NCI-H1417 (cell line): ENCODE data around the gene SPNS3.

Experiments
- DNase-seq, 3 experiments: peaks; one replicate each; lab custom pipeline; 2025; lab: John Stamatoyannopoulos, UW

Gene SPNS3

DNA sequence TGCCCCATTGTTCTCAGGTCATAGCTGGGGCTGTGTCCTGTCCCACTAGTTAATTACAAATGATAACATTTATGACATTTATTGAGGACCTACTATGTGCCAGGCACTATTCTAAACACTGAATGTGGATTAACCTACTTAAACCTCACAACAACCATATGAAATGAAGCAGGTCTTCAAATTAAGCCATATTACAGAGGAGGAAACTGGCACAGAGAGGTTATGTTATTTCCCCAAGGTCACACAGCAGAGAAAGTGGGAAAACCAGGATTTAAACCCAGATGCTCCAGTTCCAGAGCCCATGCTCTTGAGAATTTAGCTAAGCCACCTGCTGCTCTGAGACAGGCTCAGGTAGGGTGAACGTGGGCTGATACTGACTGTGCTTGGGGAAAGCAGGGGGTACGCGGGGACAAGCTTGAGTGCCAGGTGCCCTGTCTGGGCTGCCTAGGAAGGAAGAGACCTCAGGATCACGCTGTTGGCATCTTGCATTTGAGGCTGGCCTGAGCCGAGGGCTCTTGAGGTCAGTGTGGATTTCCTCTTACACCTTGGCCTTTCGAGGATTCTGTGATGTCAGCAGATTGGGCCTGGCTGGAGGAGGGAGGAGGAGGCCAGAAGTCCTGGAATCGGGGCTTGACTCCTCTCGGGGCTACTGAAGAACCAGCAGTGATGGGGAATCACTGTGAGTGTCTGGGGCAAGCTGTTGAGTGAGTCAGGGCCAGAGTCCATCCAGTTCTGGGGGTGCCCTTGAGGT, 73.8 kb downstream of the SPNS3 start:
- no peak for DNase-seq

DNA sequence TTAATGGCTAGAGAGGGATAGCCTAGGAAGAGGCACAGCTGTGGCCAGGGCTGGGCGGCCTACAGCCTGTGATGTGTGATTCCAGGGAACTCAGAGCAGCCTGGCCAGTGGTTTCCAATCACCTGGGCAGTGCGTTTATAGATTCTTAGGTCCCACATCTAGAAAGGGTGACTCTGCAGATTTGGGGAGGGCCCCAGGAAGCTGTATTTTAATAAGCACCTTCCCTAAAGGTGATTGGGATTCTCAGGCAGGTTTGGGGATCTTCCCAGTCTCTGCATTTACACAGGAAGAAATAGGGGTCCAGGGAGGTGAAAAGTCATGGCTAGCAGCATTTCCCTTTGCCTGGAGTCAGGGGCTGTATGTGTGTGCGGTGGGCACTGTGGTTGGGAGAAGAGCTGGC, 74.5 kb downstream of the SPNS3 start:
- DNase-seq = no peak

DNA sequence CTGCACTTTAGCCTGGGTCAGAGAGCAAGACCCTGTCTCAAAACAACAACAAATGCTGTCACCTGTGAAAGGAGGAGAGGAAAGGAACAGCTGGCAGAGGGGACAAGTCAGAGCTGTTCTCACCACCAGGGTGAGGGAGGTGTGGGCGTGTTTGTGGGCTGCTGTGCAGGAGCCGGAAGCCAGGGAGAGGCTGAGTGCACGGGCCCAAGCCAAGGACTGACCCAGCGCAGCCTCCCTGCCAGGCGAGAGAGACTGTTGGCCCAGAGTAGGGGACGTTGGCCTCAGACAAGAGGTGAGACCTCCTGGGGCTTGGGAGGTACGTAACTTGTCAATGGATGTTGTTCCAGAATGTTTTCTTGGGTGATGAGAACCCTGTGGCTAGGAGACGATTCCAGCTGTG, 75.7 kb downstream of the SPNS3 start:
- DNase-seq = no peak

DNA sequence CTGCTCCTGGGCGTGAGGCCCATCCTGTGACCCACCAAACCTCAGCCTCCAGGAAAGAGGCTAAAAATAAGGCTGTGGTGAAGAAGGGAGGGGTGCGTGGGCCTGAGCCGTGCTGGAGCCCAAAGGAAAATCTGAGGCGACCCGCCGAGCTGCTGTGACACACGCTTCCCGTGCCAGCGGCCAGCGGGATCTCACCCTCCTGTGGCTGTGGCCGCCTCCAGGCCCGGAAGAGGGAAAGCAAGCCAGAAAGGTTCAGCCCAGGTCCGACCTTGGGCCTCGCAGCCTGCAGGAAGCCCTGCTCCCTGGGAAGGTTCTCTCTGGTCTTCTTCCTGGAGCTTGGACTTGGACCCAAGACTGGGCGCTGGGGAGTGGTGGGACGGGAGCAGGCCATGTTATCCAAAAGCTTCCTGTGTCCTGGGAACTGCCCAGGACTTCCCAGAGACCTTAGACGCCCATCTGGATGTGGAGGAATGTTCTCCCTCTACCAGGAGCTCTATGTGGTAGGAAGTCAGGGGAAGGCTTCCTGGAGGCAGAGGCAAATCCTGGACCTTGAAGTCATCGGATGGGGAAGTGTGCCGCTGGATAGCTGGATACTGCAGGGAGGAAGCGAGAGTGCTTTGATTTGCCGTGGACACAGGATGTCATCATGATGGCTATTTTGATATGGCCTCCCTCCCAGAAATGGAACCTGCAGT, 76.3 kb downstream of the SPNS3 start:
- no peak for DNase-seq

DNA sequence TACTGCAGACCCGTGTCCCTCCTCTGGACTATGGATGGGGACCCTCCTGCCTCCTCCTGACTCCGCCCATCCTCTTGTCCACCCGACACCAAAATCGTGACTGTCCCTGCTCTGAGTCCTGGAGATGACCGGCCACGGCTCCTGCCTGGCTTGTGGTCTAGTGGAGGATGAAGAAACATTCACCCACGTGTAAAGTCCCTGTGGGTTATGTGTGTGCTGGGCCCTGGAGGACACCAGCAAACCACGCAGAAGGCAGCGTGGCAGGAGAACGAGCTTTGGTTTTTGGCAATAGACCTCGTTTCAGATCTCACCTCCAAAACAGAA, 76.8 kb downstream of the SPNS3 start:
- DNase-seq = no peak

DNA sequence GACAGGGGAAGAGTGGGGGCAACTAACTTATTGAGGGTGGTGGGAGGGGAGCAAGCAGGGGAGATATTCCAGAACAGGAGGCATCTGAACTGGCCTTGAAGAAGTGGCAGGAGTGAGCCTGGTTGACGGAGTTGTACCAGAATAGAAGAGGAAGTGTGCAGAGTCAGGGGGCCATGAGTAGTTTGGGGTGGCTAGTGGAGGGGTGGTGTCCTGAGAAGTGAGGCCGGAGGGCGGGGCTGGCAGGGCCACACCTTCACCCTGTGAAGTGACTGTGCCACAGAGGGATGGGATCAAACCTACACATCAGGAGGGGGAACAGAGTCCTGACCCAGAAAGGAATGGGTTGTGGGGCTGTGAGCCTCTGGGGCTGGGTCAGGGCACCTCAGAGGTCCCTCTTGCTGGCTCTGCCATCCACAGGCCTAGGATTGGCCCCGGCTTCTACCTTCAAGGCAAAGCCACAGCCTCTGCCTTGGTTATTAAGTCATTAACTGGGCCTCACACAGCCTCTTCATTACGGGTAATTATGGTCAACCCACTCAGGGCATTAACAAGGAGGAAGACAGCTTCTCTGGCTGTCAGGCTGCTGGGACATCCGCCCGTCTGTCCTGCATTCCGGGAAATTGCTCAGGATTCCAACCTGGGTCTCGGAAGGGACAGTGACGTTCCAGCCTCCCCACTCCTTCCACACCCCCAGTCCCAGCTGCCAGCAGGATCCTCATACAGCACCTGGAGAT, 77.6 kb downstream of the SPNS3 start:
- no peak for DNase-seq

DNA sequence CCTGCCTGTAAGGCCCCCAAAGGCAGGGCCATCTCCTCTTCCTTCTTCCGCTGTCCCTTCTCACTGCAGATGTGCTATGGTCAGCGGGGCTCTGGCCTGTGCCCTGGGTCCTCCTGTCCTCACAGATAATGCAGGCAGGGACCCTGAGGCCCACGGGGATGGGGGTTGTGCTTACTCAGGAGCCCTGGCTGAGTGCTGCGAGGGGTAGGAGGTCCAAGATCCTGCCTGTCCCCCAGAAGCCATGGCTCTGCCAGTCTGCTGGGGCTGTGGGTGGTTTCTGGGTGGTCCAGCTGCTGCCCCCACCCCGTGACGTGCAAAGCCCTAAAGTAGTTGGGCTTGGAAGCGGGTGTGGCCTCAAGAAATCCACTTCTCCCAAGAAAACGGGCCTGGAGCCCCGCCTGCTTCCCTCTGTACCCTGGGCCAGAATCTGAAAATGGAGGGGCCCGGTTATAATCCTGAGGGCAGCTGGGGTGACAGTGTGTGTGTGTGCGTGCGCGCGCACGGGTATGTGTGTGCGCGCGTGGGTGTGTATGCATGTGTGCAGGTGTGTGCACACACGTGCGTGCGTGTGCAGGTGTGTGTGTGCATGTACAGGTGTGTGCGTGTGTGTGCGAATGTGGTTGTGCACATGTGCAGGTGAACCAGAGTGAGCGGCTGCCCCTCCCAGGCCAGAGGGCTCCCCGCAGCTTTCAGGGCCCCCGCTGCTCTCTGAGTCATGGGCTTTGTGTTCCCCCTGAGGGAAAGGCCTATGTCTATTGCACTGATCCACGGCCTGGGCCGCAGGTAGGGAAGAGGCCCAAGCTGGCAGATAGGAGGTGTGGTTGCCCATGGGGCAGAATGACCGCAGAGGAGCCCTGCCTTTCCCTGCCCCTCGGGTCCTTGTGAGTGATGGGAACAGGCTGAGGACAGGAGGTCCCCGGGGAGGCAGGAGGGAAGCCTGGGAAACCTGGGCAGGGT, 78.7 kb downstream of the SPNS3 start:
- DNase-seq = no peak

DNA sequence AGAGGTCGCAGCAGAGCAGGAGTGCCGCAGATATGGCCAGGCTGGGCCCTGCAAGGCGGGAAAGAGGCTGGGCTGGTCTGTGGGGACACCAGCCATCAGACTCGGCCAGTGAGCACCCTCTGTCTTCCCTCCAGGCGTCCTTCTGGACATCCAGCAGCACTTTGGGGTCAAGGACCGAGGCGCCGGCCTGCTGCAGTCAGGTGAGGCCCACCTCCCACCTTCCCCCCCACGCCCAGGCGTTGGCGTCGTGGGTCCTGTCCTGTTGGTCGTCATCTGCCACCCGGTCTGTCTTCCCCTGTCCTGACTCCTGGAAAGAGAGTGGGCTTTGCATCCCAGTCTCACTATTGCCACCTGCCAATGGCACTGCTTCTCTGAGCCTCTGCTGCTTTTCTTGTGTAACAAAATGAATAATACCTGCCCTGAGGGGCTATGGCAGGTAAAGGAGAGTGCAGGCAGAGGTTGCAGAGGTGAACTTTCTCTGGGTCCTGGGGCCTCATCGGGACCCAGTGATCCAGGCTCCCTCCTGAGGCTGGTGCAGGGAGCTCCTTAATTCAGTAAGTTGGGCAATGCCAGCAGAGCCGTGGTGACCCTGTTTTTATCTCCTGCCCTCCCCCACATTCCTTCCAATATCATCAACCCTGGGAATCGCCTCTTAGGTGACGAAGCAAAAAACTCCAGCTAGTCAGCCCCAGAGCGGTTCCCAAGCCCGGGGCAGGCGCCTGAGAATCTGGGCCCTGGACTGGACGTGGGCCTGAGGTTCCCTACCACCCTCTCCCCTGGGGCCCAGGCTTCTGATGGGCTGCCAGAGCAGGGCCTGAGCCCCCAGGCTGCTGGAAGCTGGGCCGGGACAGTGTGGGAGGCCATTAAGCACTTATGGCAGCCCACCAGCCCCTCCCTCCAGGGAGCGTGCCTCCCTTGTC, 79.6 kb downstream of the SPNS3 start:
- DNase-seq = no peak

DNA sequence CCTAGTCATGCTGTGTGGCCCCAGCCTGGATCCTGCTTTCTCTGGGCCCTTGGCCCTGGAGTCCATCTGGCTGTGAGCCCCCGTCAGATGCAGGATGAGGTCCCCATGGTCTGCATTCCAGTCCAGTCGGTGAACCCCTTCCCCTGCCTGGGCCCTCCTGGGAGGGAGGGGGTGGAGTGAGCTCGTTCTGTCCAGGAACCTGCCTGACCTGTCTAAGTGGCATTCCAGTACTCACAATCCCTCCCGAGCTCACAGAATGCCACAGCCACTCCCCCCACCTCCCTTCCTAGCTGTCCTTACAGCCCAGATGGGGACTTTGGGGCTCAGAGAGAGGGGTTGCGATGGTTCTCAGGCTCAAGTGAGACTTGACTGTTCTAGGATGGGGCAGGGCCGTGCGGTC, 80.5 kb downstream of the SPNS3 start:
- no peak for DNase-seq

DNA sequence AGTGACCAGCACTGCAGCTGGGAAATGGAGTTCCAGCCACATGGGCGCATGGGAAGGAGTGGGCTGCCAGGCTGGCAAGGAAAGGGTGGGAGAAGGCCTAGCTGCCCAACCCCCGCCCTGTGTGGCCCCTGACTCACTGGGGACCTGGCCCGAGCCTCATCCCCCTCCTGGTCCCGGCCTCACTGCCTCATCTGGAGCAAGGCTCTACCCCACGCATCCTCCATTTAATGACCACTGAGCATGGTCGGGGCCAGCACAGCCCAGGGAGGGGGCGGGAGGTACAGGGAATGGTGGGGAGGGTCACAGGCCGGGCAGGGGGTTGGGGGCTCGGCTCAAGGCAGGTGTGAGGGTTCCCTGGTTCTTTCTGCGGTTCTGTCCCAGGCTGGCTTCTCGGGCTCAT, 81.0 kb downstream of the SPNS3 start:
- no peak for DNase-seq

DNA sequence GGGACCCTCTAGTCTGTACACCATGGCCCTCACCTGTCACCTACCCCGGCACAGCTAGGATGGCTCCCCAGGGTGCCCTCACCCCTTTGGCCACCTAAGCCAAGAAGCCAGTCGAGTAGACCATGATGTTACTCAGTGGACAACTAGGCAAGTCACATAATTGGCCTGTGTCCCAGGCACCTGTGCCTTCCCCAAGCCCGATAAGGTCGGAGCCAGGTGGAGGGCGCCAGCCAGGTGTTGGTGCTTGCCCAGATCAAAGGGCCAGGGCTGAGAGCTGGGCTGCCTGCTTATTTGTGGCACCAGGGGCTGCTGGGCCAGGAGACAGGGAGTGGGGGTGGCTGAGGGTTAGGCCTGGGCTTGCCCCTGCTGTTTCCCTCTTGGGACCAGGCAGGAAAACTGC, 81.8 kb downstream of the SPNS3 start:
- DNase-seq = no peak

DNA sequence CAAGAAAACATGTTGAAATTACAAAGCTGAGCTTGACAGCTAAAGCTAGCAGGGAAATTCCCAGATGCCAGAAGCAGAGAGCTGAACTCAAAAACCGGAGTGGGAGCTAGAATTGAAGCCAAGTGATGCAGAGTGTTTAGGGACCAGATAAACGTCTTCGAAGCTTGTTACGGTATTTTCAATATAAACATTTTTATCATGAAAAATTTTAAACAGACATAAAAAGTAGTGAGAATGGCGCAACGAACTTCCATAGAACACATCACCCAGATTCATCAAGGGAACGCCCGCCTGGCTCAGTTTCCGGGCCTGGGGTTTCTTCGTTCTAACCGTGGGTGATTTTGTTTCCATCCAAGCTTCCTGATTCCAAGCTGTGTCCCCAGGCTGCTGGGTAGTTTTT, 83.0 kb downstream of the SPNS3 start:
- DNase-seq = no peak

DNA sequence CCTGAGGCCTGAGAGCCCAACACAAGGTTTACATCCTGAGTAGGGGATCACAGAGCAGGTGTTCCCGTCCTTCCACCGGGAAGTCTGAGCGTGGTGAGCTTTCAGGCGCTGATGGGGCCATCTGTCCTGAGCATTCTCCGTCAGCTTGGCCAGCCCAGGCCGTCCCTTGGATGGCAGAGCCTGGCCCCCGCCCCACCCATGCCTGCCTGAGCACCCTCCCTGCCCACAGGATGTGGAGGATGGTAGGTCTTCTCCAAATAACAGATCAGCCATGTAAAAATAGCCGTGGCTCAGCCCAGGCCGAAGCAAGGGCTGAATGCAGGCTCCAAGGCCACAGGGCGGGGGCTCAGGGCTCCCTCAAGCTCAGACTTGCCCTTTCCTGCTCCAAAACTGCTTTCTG, 85.2 kb downstream of the SPNS3 start:
- no peak for DNase-seq

DNA sequence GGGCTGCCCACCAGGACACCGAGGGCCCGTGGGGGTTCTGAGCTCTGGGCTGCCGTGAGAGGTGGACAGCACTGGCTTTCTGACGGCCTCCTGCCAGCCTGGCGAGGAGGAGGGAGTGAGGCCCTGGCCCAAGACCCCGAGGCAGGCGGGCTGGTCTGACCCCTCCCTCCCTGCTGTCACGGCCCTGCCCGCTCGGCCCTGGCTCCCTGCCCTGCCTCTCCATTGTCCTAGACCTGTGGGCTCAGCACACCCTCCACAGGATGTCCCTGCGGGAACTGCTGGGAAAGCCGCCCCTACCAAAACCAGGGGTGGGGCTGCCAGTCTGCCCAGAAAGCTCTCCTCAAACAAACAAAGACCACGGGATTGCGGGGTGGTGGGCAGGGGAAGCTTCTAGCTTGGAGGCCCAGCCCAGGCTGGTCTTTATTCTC, 85.6 kb downstream of the SPNS3 start:
- no peak for DNase-seq

DNA sequence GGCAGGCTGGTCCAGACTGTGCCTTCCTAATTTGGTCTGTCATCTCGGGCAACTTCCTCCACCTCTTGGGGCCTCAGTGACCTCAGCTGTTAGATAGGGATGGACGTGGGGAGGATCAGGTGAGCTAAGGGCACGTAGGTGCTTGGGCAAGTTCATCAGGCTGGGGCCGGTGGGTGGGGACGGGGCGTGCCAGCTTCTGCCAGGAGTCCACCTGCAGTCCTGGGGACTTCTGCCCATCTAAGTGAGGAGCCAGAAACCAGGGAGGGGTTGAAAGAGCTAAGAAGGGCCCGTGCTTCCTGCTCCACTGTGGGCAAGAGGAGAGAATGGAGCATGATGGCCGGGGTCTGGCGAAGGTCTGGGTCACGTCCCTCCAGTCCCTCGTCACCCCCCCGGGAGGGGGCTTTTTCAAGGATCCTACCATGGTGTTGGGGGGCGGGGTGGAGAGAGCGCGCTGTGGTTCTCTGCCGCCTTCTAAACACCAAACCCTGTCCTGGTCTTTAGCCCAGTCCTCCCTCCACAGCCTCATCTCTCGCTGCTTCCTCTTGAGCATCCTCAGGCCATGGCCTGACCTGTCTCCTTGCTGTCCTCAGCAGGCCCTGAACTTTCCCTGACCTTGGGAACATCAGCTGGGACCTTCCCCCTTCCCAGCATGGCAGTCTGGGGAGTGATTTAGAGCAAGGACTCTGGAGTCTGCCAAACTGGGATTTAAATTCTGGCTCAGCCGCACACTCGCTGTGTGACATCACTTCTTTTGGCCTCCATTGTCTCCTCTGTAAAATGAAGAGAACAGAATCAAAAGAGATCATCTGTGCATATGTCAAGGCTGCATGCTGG, 86.5 kb downstream of the SPNS3 start:
- DNase-seq = no peak

DNA sequence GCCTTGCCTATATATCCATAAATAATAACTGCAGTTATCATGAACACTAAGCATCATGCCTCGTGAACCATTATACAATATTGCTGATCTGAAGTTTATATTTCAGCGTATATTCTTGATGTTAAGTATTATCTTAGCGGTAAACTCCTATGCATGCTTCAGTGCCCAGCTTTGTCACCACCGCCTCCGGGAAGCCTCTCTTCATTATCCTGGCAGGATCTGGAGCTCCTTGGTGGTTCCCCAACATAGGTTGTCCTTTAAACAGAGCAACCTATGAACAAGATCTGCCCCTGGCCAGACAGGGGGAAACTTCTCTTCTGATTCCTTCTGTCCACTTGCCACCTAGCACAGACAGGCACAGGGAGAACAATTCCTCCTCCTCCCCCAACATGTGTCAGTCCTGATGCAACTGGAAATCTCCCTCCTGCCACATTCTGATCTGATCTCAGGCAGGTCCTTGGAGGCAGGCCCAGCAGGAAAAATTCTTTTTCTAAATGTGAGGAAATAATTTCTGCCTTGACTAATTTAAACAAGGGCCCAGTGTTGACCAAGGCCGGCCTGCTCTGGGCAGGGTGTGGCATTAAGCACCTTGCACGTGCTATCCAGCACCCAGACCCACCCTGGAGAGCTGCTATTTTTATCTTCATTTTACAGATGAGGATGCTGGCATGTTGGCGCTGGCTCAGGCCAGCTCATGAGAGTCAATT, 87.3 kb downstream of the SPNS3 start:
- no peak for DNase-seq

DNA sequence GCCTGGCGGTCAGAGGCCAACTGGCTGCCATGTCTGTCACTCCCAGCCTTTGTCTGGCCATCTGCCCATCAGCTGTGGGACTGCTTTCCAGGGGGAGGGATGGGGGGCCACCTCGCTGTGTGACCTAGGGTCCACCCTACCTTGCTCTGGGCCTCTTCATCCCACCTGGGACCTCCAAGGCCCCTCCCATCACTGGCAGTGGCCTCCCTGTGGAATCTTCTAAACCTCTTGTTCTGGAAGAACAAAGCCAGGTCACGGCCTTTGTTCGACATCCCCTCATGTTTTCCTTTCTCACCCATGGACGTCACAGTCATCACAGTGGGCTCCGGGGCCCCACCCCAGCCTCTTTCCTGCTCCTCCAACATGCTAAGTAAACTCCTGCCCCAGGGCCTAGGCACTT, 88.9 kb downstream of the SPNS3 start:
- DNase-seq = no peak

DNA sequence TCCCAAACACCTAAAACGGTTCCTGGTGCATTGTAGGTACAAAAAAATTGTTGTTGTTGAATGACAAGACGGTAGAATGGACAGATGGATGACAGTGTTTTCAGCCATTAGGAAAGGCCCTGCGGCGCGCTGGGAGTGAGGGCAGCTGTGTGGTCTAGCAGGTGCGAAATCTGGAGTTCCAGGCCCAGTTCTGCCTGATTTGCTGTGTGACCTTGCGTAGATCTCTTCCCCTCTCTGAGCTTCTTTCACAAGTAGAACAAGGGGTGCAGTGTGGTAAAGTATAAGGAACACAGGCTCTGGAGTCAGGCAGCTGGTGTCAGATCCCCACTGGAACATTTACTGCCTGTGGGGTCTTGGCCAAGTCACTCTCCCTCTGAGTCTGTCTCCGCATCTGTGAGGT, 90.2 kb downstream of the SPNS3 start:
- no peak for DNase-seq

DNA sequence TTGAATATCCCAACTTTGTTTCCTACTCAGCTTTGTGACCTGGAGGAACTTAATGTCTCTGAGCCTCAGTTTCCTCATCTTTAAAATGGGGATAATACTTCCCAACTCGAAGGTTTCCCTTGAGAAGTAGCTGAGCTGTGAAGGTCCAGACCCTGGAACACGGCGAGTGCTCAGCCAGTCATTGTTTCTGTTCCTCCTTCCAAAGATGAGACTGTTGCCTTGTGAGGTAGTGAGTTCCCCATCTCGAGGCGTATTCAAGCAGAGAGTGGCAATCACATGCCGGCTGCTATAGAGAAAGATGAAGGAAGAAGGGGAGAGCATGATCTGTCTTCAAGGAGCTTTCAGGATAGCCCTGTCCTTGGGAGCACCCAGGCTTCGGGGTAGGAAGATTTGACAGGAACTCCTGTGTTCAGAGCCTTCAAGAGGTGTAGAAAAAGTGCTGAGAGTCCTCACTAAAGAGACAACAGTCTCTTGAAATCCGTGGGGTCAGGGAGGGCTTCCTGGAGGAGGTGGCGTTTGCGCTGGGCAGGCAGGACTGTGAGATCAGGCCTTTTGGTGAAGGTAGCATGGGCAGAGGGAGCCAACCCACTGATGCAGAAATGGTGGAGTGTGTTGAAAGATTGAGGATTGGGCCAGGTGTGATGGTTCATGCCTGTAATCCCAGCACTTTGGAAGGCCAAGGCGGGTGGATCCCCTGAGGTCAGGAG, 92.1 kb downstream of the SPNS3 start:
- no peak for DNase-seq
